HG03520 (cell line): ENCODE data around the gene MICALL1.
"Not testable (repeated sequence)": the region's sequence is repeated elsewhere in the genome, so short reads cannot be mapped to it uniquely, and the experiment has no call there.

ENCODE experiments used
- ATAC-seq: cut with Tn5 transposase; IDR thresholded peaks from one replicate; pipeline ENCODE4 v1.9.1; 2021; ENCODE audit warnings: mild to moderate bottlenecking, moderate library complexity; ENCODE audit not compliant: unreplicated experiment

The MICALL1 gene

GRCh38 chr22:37926771-37927636, 20.9 kb downstream of the MICALL1 start:
- ATAC-seq = no peak

GRCh38 chr22:37927637-37927936, 21.5 kb downstream of the MICALL1 start:
- ATAC-seq = no peak

GRCh38 chr22:37929390-37929789, 23.3 kb downstream of the MICALL1 start:
- ATAC-seq = no peak

GRCh38 chr22:37930270-37930951, 24.3 kb downstream of the MICALL1 start:
- ATAC-seq = no peak

- ATAC-seq = no peak
These were observed 24.9 kb downstream of the MICALL1 start for GRCh38 chr22:37930952-37931440.

- no peak for ATAC-seq
These were observed 25.8 kb downstream of the MICALL1 start for GRCh38 chr22:37931893-37932389.

- ATAC-seq = no peak
These were observed 26.3 kb downstream of the MICALL1 start for GRCh38 chr22:37932401-37932800.

- ATAC-seq = no peak
These were observed 26.9 kb downstream of the MICALL1 start for GRCh38 chr22:37932821-37933578.

GRCh38 chr22:37933711-37934376, 27.7 kb downstream of the MICALL1 start:
- peak; percentile 46 for ATAC-seq

- ATAC-seq = no peak
These were observed 34.7 kb downstream of the MICALL1 start for GRCh38 chr22:37940698-37941376.

- ATAC-seq = no peak
These were observed 36.0 kb downstream of the MICALL1 start for GRCh38 chr22:37942133-37942532.

- ATAC-seq = no peak
These were observed 37.2 kb downstream of the MICALL1 start for GRCh38 chr22:37943136-37943824.

GRCh38 chr22:37943825-37944198, 37.7 kb downstream of the MICALL1 start:
- no peak for ATAC-seq

GRCh38 chr22:37944423-37944822, 38.3 kb downstream of the MICALL1 start:
- not testable (repeated sequence) for ATAC-seq

GRCh38 chr22:37947142-37947795, 41.2 kb downstream of the MICALL1 start:
- not testable (repeated sequence) for ATAC-seq

GRCh38 chr22:37951305-37951704, 45.2 kb downstream of the MICALL1 start:
- ATAC-seq = no peak

GRCh38 chr22:37952629-37953028, 46.5 kb downstream of the MICALL1 start:
- ATAC-seq = not testable (repeated sequence)

GRCh38 chr22:37953062-37953436, 47.0 kb downstream of the MICALL1 start:
- peak; percentile 32 for ATAC-seq
